Stimulated activated CD8-positive, alpha-beta memory T cell treated with anti-CD3 and anti-CD28 coated beads, Interleukin-7, amount 100 ng/mL, for 4 hours (primary cell): ENCODE data around the gene PDE3A.

Experiments
- DNase-seq, 2 donors: peaks; one replicate each; pipeline ENCODE4 v3.0.0-alpha.2; 2020; ENCODE audit warnings: low read depth in 2 of 2

The PDE3A gene

DNA sequence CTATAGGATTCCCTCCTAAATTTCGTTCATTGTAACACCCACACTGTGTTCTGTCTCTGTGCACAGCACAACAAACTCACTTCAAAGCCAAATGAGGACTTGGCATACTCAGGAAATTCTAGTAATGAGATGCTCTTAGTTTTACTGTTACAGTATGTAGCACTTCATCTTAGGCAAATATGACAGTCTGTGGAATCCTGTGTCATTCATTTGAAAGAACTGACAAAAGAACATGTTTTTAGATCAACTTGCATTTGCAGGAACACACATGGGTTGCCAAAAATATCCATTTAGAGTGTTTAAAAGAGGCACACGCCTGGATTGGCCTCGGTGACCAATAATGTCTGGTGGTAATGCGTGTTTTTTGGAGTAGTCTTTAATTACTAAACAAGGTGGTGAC, 56.5 kb downstream of the PDE3A start:
- no peak for DNase-seq

- DNase-seq, result no peak
Observed at GRCh38 chr12:20426191-20426590, 57.9 kb downstream of the PDE3A start.

- no peak for DNase-seq
Observed at GRCh38 chr12:20426957-20427356, 58.6 kb downstream of the PDE3A start.

- no peak for DNase-seq
Observed at GRCh38 chr12:20429852-20430251, 61.5 kb downstream of the PDE3A start.

DNA sequence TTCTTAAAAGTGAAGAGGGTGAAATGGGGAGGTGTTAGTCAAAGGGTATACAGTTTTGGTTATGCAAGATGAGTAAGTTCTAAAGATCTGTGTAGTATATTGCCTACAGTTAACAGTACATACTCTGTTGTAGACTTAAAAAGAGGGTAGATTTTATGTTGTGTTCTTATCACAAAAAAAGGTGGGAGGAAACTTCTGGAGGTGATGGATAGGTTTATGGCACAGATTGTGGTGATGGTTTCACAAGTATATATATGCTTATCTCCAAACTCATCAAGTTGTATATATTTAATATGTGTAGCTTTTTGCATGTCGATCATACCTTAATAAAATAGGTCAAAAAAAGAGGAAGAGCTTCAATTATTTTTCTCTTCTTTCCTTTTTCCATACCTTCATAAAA, 64.0 kb downstream of the PDE3A start:
- no peak for DNase-seq

- no peak for DNase-seq
Observed at GRCh38 chr12:20434996-20435395, 66.7 kb downstream of the PDE3A start.

GRCh38 chr12:20436316-20436715, 68.0 kb downstream of the PDE3A start:
- no peak for DNase-seq

DNA sequence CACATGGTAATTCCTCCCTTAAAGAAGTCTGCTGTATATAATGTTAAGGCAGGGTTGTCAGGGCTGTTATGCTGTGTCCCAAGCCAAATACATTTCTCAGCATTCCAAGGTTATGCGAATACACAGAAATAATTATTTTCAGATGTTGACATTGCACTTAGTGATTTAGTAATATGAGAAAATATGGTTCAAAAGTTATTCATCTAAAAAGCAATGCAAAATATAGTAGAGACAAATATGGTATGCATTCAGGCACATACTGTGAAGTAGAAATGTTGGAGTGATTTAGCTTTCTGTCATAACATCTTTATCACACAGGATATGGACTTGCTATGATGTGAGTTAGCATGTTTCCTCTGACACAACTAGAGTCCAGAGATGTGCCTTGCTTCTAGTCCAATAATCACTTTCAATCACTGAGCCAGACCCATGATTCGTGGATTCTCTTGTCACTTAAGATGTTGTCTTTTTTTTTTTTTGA, 70.0 kb downstream of the PDE3A start:
- DNase-seq, result no peak

GRCh38 chr12:20439626-20440025, 71.3 kb downstream of the PDE3A start:
- DNase-seq, result no peak

- no peak for DNase-seq
Observed at GRCh38 chr12:20440408-20440807, 72.1 kb downstream of the PDE3A start.

DNA sequence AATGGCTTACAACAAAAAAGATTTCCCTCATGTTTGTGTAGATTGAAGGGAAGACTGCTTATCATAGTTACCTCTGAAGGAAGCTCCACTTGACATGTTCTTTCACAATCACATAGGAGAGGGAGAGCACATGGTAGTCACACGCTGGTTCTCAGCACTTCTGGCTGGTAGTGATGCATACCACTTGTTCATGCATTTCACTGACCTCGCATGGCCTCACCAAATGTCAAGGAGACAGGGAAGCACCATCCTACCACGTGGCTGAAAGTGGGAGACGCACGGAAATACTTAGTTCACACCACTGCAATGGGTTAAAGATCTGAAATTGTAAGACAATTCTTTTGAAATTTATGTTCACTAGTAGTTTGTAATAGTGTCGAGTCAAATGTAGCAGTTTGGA, 74.0 kb downstream of the PDE3A start:
- no peak for DNase-seq

DNA sequence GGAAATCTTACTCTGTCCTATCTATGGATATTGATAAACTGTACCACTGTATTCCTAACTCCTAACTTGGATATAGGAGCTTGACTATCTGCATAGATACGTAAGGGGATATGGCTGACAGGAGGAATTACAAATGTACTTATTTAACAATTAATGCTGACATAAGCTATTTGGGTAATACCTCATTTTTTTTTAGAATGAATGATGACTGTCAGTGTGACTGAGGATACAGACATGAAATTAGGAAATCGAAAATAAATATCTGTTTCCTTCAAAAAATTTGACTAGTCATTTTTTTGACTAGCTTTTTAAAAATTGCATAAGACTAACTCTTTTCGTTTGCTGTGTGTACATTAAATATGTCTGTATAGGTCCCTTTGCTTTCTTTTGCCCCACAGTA, 74.9 kb downstream of the PDE3A start:
- no peak for DNase-seq

- no peak for DNase-seq
Observed at GRCh38 chr12:20443792-20444191, 75.5 kb downstream of the PDE3A start.

GRCh38 chr12:20444595-20445170, 76.3 kb downstream of the PDE3A start:
- no peak for DNase-seq

- DNase-seq, result no peak
Observed at GRCh38 chr12:20445687-20446086, 77.3 kb downstream of the PDE3A start.

DNA sequence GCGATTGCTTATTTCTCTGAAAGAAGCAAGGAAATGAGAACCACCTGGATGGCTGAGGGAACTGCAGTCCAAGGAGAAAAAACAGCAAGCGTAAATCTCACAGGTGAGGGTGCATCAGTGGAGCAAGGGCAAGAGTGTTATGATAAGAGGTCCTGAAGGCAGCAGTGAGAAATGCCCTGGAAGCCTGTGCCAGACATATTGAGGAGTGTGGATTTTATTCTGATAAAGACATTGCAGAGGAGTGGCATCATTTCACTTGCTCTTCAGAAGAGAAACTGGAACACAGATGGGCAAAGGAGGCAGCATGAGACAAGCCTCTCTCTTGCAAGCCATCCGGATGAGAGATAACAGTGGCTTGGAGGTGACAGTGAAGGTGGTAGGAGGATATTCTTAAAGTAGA, 78.5 kb downstream of the PDE3A start:
- no peak for DNase-seq

GRCh38 chr12:20448781-20449180, 80.4 kb downstream of the PDE3A start:
- DNase-seq, result no peak

GRCh38 chr12:20450591-20451180, 82.3 kb downstream of the PDE3A start:
- no peak for DNase-seq

- no peak for DNase-seq
Observed at GRCh38 chr12:20451761-20452160, 83.4 kb downstream of the PDE3A start.

GRCh38 chr12:20452496-20453010, 84.2 kb downstream of the PDE3A start:
- no peak for DNase-seq

DNA sequence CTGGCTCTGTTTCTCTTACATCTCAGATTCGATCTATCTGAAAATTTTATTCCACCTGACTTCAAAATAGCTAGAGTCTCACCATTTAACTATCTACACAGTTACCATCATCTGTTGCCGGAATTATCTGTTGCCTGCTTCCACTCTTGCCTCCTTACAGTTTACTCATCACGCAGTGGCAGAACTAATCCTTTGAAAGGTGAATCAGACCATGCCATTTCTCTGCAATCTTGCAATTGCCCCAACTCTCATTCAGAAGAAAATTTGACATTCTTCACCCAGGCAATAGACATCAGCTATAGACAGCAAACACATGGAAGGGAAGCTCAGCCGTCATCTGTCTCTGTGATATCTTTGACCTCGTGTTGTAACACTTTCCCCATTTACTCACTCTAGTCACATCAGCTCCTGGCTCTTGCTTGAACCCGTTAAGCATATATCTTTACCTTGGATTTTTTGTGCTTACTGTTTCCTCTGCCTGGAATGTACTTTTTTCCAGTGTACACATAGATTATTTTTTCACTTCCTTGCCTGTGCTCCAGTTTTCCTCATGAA, 85.5 kb downstream of the PDE3A start:
- DNase-seq, result no peak

DNA sequence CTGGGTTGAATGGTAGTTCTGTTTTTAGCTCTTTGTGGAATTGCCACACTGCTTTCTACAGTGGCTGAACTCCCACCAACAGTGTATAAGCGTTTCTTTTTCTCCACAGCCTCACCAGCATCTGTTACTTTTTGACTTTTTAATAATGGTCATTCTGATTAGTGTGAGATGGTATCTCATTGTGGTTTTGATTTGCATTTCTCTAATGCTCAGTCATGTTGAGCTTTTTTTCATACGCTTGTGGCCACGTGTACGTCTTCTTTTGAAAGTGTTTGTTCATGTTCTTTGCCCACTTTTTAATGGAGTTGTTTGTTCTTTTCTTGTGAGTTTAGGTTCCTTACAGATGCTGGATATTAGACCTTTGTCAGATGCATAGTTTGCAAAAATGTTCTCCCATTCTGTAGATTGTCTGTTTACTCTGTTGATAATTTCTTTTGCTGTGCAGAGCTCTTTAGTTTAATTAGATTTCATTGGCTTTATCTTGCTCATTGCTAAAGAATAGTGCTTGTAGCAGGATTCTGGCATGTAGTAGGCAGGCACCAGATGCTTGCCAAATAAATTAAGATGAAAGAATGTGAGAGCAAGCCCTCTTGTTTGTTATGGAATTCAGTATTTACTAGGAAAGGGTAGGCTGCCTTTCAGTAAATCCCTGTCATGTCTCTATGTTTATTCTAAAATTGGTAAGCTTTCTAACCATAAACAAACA, 86.8 kb downstream of the PDE3A start:
- DNase-seq, result no peak

GRCh38 chr12:20457582-20457981, 89.2 kb downstream of the PDE3A start:
- no peak for DNase-seq
